ENCODE results near the gene CEP85.

Gene CEP85

DNA sequence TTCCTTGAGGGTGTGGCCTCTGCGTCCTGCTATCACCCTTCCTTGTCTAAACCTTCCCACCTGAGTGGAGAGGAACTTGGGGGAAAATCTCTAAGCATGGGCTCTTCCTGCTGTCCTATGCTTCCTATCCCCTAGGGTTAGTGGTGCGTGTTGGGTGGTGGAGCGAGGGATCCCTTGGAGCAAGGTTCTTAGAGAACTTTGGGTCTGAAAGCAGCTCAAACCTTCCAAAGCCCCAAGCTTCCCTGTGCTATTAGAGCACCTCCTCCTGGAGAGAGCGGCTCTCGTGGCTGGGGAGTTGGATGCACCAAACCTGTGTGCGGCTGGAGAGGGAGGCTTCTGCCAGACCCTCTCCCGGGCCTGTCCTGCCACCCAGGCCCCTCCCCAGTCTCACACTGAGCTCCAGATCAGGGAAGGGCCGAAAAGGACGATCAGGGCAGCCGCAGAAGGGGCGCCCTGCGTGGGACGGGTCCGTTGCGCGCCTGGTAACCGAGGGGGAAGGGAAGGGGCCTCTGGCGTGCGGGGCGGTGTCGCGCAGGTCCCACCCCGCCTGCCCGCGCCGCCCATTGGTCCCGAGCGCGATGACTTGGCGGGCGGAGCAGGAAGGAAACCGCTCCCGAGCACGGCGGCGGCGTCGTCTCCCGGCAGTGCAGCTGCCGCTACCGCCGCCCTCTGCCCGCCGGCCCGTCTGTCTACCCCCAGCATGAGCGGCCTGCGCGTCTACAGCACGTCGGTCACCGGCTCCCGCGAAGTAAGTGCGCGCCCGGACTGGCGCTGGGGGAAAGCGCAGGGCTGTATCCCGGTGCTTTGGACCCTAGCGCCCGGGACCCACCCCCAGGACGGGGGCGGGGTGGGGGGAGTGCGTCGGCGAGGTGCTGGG, 45.7 kb downstream of the CEP85 start, which contains the start of gene SH3BGRL3:
Gene SH3BGRL3 (plus strand): TSS at position 631 of the 877 bp plus-strand sequence. CDS start 70 bp downstream, at position 701.
- peak; percentile 32 to 69 for DNase-seq

DNA sequence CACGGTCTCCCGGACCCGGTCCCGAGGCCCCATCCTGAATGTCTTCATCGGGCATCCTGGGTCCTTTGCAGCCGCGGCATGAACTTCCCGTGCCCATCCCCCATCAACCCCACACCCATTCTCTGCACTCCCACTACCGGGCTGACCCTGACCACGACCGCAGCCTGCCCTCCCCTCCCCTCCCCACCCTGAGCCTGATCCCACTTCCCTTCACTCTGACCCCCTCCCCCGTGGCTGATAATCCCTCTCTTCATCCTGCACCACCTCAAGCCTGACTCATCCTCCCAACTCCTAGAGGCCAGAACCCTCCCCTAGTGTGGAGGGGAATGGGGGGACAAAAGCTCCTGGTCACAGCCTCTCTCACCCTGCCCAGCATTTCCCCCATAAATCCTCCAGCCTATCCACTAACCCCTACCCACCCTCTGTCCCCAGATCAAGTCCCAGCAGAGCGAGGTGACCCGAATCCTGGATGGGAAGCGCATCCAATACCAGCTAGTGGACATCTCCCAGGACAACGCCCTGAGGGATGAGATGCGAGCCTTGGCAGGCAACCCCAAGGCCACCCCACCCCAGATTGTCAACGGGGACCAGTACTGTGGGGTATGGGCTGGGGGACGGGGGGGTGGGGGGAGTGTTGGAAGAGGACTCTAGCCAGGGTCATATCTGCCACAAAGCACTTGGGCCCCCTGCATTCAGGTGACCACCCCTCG, 46.5 kb downstream of the CEP85 start:
- peak in 1 of 2 experiments; percentile 17 for DNase-seq

DNA sequence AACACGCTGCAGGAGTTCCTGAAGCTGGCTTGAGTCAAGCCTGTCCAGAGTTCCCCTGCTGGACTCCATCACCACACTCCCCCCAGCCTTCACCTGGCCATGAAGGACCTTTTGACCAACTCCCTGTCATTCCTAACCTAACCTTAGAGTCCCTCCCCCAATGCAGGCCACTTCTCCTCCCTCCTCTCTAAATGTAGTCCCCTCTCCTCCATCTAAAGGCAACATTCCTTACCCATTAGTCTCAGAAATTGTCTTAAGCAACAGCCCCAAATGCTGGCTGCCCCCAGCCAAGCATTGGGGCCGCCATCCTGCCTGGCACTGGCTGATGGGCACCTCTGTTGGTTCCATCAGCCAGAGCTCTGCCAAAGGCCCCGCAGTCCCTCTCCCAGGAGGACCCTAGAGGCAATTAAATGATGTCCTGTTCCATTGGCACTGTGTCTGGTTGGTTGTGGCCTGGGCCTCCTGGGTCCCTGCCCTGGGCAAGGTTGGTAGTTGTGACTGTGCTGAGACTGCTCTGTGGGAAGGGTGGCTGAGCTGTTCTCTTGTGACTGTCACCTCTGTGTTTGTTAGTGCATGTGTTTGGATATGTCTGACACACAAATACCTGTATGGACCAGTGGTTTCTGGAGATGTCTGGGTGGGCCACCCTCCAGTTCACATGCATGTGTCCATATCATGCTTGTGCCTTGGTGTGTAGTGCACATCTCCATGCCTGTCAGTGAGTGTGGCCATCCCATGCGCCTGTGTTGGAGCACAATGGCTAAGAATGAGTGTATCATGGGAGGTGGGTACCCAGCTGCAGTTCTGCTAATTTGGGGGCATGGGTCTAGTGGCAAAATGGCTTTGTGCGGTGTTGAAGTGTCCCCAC, 47.3 kb downstream of the CEP85 start:
- DNase-seq: no peak

DNA sequence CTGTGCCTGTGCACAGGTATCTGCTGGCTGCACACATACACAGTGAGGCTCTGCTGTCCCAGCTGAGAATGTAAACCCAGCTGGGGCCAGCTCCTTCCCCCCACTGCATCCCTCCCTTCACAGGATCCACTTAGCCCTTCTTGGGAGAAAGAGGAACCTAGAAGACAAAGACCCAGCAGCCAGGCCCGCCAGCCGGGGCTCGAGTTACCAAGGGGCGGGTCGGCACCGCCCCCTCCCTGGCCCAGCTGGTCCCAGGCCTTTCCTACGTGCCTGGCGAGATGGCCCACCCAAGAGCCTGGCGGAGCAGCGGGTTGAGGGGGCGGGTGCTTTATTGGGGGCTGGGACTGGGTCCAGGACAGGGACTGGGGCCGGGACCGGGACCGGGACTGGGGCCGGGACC, 48.0 kb downstream of the CEP85 start:
- no peak for DNase-seq

DNA sequence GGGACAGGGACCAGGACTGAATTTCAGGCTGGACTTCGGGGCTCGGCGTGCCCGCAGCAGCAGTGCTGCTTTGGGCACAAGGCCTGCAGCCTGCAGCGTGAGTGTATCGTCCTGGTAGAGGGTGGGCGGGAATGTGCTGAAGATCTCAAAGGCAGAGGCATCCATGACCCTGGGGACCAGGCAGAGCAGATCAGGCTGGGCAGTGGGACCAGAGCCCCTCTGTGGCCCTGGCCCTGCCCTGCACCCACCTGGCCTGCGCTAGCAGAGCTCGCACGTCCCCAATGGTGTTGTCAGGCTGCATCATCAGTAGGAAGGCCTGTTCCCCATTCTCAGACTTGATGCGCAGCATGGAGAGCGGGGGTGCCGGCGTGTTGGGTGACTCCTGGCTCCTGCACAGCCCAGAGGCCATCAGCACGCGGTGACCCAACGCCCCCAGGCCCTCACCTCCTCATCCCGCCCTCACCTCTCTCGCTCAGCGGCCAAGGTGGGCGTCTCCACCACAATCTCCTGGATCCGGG, 48.5 kb downstream of the CEP85 start:
- DNase-seq: no peak

DNA sequence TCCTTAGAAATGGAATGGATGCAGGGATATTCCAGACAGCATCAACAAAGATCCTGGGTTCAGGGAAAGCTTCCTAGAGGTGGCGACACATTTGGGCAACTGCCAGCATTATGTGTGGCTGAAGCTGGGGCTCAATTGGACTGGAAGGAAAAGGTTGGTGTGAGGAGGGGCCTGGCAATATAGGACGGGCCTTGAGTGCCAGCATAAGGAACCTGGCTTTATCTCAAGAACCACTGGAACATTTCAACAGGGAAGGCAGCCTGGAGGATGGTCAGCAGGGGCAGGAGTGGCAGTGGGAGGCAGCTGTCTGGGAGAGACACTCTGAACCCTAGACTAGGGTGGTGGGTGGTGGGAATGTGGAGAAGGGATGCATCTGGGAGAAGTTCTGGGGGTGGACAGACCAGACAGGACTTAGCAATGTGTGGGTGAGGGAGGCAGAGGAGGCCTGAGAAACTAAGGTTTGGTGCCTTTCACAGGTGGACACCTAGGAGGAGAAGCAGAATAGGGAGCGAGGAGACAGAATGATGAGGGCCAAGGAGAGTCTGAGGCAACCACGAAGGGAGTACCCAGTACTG, 49.4 kb downstream of the CEP85 start:
- no peak for DNase-seq

DNA sequence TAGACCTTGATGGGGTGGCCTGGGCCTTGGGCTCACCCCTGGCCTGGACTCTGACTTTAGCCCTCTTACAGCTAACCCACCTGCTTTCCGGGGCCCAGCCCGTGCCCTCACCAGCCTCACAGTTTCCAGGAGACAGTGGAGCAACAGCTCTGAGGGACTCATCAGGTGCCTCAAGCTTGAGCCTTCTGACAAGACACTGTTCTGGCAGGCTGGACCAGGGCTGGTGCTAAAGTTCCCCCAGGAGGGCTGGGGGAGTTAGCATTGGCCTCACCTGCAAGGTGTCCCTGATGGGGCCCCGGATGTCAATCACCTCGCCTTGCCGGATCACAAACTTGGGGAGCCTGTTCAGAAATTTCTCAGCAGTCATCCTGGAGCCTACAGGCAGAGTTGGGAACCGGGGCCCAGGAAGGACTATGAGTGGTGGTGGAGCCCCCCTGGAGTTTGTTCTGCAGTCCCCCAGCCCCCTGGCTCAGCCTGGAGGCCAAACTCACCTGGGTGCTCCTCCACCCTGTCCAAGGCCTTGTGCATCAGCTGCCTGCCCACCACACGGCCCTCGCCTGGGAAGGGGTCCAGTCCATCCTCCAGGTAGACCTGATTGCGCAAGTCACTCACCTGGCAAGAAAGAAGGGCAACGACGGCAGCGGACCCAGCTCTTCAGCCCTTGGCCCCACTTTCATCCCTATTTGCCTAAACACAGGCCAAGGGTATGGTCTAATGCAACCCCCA, 50.0 kb downstream of the CEP85 start:
- DNase-seq: no peak

DNA sequence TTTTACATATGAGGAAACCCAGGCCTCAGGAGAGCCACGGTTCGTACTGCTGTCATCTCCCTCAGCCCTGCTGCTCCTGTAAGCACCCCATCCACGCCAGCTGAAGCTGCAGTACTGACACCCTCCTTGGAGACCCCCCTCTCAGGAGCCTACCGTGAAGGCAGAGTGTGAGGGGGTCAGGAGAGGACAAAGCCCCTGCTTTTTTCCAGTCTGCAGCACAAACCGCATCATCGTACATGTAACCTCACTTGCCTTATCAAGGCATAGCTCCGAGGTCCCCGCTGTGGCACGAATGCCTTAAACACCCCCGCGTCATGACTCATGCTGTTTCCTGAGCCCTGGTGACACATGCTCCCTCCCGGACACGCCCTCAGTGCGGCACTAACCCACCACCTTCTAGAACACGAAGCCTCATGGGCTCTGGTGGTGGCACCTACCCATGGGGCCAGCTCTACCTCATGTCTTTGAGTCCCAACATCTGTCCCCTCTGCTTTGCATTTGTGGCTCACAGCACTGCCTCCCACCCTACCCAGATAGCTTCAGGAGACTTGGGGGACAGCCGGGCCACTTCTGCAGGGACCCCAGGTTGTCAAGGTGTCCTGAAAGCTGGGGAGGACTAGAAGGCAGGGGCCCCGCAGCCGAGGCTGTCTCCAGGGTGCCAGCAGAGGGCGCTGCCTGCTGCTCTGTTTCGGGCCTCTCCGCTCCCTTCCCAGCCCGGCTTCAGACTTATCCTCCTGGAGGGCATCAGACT, 50.8 kb downstream of the CEP85 start:
- DNase-seq: peak; percentile 82 to 83

DNA sequence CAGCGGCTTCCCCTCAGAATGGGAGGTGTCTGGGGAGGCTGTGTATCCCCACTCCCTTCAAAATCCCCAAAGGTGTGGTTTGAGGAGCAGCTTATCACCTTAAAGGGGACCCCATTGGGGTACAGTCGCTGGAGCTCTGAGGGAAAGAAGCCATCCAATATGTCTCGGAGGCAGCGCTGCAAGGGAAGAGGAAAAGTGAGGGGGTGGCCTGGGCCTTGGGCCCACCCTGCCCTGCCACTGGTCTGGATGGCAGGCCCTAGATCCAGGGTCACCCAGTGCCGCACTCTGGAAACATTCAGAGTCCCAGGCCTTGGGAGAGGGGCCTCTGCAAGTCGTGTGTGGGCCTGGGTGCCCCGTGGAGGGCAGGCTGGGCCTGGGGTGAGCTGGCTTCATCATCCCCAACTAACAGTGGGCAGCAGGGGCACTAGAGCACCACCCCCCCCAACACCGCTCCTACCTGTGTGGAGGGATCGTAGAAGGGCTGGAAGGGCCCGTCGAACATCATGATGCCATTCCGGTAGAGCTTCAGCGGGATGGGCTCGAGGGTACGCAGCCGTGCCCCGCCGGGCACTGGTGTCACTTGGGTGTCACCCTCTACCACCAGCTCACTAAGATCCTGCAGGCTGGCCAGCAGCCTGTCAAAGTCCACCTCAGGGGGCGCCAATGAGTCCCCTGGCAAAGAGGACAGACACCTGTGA, 51.5 kb downstream of the CEP85 start:
- peak in 1 of 2 experiments; percentile 15 for DNase-seq

DNA sequence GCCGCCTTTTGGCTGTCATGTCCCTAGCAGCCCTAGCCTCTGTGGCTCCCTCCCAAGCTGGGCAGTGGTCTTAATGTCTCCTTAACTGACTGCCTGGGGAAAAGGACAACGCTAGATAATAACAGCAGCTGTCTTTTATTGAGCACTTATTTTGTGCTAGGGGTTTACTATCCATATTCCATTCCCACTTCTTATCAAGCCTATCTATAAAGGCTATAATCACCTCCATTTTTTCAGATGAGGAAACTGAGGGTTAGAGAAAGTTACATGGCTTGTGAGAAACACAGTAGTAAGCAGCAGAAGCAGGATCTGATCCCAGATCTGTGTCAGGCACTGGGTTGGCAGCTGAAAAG, 52.0 kb downstream of the CEP85 start:
- no peak for DNase-seq

DNA sequence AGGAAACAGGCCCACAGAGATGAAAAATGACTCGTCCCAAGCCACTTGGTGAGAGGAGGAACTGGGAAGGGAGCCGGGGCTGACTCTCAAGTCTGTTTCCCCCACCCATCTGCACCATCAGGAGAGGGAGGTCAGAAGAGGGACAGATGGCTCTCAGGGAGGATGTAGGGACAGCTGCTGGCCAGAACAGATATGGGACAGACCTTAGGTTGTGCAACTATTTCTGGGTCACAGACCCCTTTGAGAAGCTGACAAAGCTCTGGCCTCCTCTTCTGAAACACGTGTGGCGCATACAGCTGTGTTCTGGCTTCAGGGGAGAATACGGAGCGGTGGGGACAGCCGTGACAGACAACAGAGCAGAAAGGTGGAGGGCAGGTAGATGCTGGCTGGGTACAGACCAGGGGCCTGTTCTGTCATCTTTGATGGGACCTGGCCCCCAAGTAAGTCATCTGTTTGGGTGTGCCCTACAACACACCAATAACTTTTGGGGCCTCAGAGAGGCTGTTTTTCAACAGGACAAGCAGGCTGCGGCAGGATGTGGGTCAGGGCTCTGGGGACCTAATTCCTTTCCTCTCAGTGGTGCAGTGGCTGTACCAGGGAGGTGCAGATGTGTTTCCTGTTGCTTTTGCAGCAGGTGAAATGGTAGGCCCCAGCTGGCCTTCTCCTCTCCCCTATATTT, 53.2 kb downstream of the CEP85 start:
- no peak for DNase-seq

DNA sequence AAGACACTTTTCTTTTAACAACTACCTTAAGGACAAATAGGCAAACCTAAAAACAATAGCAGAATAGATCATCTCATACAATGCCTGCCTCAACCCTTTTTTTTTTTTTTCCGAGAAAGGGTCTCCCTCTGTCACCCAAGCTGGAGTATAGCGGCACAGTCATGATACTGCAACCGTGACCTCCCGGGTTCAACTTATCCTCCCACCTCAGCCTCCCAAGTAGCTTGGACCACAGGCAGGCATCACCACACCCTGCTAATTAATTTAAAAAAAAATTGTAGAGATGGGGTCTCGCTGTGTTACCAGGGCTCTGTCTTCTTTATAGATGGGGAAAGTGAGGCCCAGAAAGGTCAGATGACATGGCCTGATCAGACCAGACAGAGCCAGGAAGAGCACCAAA, 53.8 kb downstream of the CEP85 start:
- no peak for DNase-seq

DNA sequence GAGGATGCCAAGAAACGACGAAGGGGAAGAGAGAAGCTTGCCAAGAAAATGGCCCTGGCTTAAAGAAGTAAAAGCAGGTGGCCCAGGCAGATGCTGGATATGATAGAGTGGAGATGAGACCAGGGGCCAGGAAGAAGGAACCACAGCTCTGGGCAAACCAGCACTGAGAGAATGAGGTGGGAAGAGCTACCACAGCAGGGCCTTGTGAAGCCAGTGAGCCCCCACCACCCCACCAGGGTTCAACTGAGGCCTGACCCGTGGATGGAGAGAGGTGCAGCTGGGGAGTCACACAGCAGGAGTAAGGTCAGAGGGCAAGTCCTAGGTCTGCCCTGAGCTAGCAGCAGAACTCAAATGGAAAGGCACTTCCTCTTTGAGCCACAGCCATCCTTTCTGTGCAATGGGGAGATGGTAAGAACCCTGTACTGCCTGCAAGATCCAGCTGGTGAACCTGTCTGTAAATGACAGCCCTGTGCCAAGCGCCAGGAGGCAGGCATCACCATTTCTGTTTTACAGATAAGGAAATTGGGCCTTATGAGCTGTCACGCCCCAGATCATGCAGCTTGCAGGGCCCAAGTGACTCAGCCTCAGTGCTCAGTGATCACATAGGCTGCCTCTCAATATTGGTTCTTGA, 54.4 kb downstream of the CEP85 start:
- DNase-seq: no peak

DNA sequence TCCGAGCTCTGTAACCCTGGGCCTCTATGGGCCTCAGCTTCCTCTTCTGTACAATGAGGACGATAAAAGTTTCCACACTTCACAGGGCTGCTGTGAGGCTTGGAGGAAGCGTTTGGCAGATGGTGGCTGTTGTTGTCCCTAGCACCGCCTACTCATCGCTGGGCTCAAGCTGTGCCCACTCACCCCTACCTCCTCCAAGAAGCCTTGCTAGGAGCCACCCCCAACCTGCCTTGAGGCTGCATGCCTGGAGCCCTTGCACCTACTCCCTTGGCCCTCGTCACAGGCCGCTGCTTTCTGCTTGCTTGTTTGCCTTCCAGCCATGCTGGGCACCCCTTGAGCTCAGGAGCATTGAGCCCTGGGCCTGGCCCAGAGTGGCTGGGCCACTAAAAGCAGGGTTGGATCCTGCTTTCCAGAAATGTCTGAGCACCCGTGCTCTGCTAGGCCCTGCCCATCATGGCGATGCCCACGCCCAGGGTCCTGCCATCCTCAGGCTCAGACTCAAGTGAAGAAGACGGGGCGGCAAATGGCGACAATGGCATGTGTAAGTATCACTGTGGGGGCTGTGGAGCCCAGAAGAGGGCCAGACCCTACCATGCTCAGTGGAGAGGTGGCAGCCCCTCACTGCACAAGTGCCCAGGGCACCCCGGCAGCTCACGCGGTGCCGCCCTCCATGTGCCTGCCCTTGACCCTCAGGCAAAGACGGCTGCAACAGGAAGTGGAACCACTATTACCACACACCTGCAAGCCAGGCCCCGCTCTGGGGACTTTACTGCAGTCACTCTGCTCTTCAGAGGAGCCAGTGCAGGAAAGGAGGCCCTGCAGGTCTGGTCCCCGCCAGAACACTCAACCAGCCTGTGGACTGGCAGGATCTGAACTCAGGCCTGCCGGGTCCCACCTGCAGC, 55.4 kb downstream of the CEP85 start:
- no peak for DNase-seq

DNA sequence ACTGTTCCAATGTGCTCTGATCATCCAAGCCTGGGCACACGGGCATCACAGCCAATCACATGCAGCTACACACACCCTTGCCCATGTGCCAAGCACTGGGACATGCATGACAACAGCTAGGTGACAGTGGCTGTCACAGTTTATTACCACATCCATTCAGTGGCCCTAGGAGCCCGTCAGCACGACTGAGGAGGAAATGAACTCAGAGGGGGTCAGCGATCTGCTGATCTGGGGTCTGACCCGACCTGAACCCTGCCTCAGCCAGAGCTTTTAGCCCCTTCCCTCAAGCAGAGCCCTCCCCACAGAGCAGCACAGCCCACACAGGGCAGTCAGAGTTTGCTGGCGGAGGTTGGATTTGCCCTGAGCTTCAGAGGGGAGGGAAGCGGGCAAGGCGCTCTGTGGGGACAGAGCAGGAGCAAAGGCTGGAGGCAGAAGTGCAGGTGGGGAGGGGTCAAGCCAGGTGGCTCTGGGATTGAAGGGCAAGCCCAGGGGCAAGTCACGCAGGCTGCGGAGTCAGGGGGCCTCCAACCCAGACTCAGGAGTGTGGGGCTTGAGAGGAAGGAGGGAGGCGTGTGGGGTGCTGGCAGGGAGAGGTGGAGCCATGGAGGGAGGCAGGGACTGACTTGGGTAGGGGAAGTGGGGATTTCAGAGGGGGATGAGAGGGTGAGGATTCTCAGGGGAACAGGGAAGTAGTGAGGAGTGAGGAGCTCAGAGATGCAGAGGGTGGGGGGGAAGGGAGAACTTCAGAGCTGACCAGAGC, 56.3 kb downstream of the CEP85 start:
- DNase-seq: no peak

DNA sequence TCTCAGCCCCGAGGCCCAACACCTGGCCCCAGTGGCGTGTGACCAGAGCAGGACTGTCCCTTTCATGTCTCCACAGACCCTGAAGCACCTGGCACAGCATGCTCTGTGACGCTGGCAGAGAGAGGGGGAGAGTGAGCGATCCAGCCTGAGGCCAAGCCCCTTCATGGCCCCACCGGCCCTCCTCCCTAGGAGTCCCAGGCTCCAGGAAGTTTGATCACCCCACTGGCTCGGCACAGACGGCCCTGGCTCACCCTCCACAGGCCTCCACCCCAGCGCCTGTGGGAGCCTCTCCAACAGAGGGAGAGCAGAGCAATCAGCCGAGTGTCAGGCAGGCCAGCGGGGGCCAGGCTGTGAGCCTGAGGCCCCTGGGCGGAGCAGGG, 56.9 kb downstream of the CEP85 start:
- no peak for DNase-seq

DNA sequence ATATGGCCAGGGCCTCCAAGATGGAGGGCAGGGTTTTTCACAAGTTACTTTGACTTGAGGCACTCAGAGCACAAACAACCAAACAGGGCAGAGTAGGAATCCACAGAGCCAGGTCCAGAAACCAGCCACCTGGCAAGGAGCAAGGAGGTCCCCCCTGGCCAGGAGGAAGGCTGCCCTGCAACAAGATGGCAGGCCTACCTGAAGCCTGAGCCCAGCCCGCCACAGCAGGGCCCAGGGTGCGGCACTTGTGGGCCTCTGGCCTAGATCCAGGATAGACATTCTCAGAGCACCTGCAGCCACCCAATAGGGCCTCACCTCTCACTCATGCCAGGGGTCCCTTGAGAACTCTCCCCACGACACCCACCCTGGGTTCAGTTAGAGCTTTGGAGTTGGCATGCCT, 57.4 kb downstream of the CEP85 start:
- DNase-seq: no peak

DNA sequence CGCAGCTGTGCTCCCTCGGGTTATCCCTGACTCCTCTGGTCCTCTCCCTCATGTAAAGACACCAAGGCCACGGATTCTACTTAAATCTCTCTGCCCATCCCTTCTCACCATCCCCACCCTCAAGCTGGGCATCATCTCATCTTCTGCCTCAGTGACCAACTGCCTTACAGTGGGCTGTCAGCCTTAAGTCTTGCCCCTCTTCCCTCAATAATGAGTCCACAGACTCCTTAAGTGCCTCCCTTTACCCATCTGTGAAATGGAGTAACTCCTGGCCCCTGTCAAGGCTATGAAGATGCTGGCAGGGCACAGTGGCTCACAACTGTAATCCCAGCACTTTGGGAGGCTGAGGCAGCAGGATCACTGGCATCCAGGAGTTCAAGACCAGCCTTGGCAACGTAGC, 57.9 kb downstream of the CEP85 start:
- DNase-seq: no peak

Data from SW 1271 (cell line).